ENCODE results near the gene CAPN13. TPM values are rescaled to one million over a fixed set of nuclear protein-coding genes. Genes with fewer than 3 reads are reported as not detected.

CAPN13 gene
- total RNA-seq, 1 donor = not detected

DNA sequence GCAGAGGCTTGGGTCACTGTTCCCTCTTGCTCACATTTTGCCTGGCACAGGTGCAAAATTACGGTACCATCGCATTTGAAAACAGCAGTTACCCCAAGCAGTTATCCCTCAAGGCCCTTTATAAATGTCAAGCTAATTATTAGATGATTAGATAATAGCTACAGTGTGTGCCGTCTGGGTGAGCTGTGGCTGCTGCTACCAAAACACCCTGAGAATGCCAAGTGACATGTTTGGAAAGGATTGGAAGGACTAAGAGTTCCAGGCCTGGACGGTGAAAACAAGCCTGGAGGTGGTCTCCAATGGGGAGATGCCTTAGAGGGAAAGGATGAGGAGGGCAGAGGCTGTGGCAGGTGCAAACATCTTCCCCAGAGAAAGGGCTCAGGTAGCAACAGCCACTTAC lies 120.6 kb downstream of the CAPN13 start:
- no peak overlapping the region for H2AFZ ChIP-seq (ENCODE audit: low read length)
- H3K4me2 ChIP-seq (ENCODE audit: insufficient read depth, low read length) = no peak overlapping the region
- no peaks in the 10 kb centered on the region for H3K4me1 ChIP-seq (ENCODE audit: insufficient read depth, low read length)
- no peak overlapping the region for H3K27ac ChIP-seq (ENCODE audit: low read depth, low read length)
- no peak overlapping the region for H3K4me3 ChIP-seq (ENCODE audit: insufficient read depth, low read length)
- DNase-seq (ENCODE audit: insufficient read length, low spot score, missing footprints) = no peak
- no peaks in the 10 kb centered on the region for H3K27me3 ChIP-seq (ENCODE audit: insufficient read depth, low read length)
- H3K36me3 ChIP-seq (ENCODE audit: insufficient read depth, low read length) = no peaks in the 10 kb centered on the region
- H3K79me2 ChIP-seq (ENCODE audit: insufficient read depth, low read length) = no peaks in the 10 kb centered on the region
- H4K20me1 ChIP-seq (ENCODE audit: insufficient read depth, low read length) = no peaks in the 10 kb centered on the region
- no peaks in the 10 kb centered on the region for H3K9me3 ChIP-seq (ENCODE audit: low read depth, low read length)
- no peak for TF ChIP-seq CTCF (IDR thresholded peaks at IDR 0.05; ENCODE audit: extremely low read depth, low read depth, low read length)

GRCh38 chr2:30686000-30686399 lies 121.2 kb downstream of the CAPN13 start:
- DNase-seq (ENCODE audit: insufficient read length, low spot score, missing footprints) = no peak
- Histone ChIP-seq H3K9me3 (ENCODE audit: low read depth, low read length) (no peaks in the 10 kb centered on the region), H3K4me2 (ENCODE audit: insufficient read depth, low read length) (no peak overlapping the region), H4K20me1 (ENCODE audit: insufficient read depth, low read length) (no peaks in the 10 kb centered on the region), H2AFZ (ENCODE audit: low read length) (no peak overlapping the region), H3K4me1 (ENCODE audit: insufficient read depth, low read length) (no peaks in the 10 kb centered on the region), H3K79me2 (ENCODE audit: insufficient read depth, low read length) (no peaks in the 10 kb centered on the region), H3K4me3 (ENCODE audit: insufficient read depth, low read length) (no peak overlapping the region), H3K27me3 (ENCODE audit: insufficient read depth, low read length) (no peaks in the 10 kb centered on the region), H3K27ac (ENCODE audit: low read depth, low read length) (no peak overlapping the region), H3K36me3 (ENCODE audit: insufficient read depth, low read length) (no peaks in the 10 kb centered on the region)
- peak; percentile 31 for TF ChIP-seq CTCF (IDR thresholded peaks at IDR 0.05; ENCODE audit: extremely low read depth, low read depth, low read length)

DNA sequence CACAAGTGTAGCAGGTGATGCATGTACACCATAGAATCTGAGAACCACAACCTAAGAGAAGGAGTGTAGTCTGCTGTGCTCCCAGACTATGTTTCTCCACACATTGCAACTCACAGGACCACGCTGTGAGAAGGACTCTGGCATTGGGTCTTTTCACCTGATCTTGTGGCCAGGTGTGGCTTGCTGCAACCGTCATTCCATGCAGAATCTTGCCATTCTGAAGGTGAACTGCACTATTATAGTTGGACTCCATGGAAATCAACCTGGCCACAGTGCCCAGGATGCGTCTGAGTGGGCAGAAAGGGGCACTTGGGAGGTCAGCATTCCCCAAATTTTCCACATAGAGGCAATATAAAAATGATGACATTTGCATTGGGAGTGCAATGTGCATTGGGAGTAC lies 122.2 kb downstream of the CAPN13 start:
- Histone ChIP-seq H3K4me3 (ENCODE audit: insufficient read depth, low read length) (no peak overlapping the region), H3K4me2 (ENCODE audit: insufficient read depth, low read length) (no peak overlapping the region), H3K79me2 (ENCODE audit: insufficient read depth, low read length) (no peaks in the 10 kb centered on the region), H3K4me1 (ENCODE audit: insufficient read depth, low read length) (no peaks in the 10 kb centered on the region), H4K20me1 (ENCODE audit: insufficient read depth, low read length) (no peaks in the 10 kb centered on the region), H3K27ac (ENCODE audit: low read depth, low read length) (no peak overlapping the region), H3K36me3 (ENCODE audit: insufficient read depth, low read length) (no peaks in the 10 kb centered on the region), H2AFZ (ENCODE audit: low read length) (no peak overlapping the region), H3K27me3 (ENCODE audit: insufficient read depth, low read length) (no peaks in the 10 kb centered on the region), H3K9me3 (ENCODE audit: low read depth, low read length) (no peaks in the 10 kb centered on the region)
- no peak for TF ChIP-seq CTCF (IDR thresholded peaks at IDR 0.05; ENCODE audit: extremely low read depth, low read depth, low read length)
- no peak for DNase-seq (ENCODE audit: insufficient read length, low spot score, missing footprints)

DNA sequence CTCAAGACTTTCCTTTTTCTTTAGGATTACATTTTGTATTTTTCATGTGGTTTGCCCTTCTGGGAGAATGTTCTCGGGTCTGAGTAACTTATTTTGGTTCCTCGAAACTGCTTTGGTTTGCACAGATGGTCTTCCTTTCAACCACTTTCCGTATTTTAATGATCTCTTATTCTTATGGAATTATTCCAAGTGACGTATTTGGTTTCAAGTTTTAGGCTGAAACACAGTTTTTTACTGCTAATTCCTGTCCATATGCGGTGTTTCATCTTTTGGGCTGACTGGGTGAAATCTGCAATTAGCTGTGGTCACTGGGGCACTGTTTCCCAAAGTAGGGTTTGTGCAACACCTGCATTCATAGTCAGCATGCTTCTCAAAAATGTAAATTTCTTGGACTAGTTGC lies 122.7 kb downstream of the CAPN13 start:
- H3K79me2 ChIP-seq (ENCODE audit: insufficient read depth, low read length) = no peaks in the 10 kb centered on the region
- TF ChIP-seq CTCF (IDR thresholded peaks at IDR 0.05; ENCODE audit: extremely low read depth, low read depth, low read length) = no peak
- no peaks in the 10 kb centered on the region for H3K9me3 ChIP-seq (ENCODE audit: low read depth, low read length)
- no peak overlapping the region for H3K4me3 ChIP-seq (ENCODE audit: insufficient read depth, low read length)
- H2AFZ ChIP-seq (ENCODE audit: low read length) = peak overlapping the region; percentile 9
- H4K20me1 ChIP-seq (ENCODE audit: insufficient read depth, low read length) = no peaks in the 10 kb centered on the region
- no peak overlapping the region for H3K4me2 ChIP-seq (ENCODE audit: insufficient read depth, low read length)
- no peak overlapping the region for H3K27ac ChIP-seq (ENCODE audit: low read depth, low read length)
- H3K36me3 ChIP-seq (ENCODE audit: insufficient read depth, low read length) = no peaks in the 10 kb centered on the region
- no peak for DNase-seq (ENCODE audit: insufficient read length, low spot score, missing footprints)
- no peaks in the 10 kb centered on the region for H3K27me3 ChIP-seq (ENCODE audit: insufficient read depth, low read length)
- H3K4me1 ChIP-seq (ENCODE audit: insufficient read depth, low read length) = no peaks in the 10 kb centered on the region

Data from osteoblast (primary cell).